Liver (tissue), 9 donors: Measurements from ENCODE around the gene ATP11A. TPM values are rescaled to one million over a fixed set of nuclear protein-coding genes. Genes with fewer than 3 reads are reported as not detected.

Experiments
- DNase-seq: peaks from one replicate; pipeline ENCODE4 v3.0.0-alpha.2; 2017; ENCODE audit warnings: low spot score
- H3K27ac ChIP-seq, 2 donors: one replicate each; pipeline ENCODE4 v1.7.0; 2013; ENCODE audit warnings: inconsistent platforms in 2 of 2, low read length in 2 of 2, control low read depth in 1 of 2, low read depth in 1 of 2, mild to moderate bottlenecking in 1 of 2
- H3K27me3 ChIP-seq, 4 donors: one replicate each; pipeline versions ENCODE4 v1.6.1 to v1.7.0; 2013; ENCODE audit warnings: low read length in 3 of 4, inconsistent platforms in 1 of 4, mild to moderate bottlenecking in 1 of 4, moderate library complexity in 1 of 4; ENCODE audit not compliant: control insufficient read depth in 4 of 4, insufficient read depth in 4 of 4
- H3K36me3 ChIP-seq, 4 donors: one replicate each; pipeline versions ENCODE4 v1.6.1 to v1.7.0; 2013; ENCODE audit warnings: low read length in 3 of 4, mild to moderate bottlenecking in 3 of 4, low read depth in 1 of 4, moderate library complexity in 1 of 4; ENCODE audit not compliant: control insufficient read depth in 4 of 4, insufficient read depth in 3 of 4
- H3K4me1 ChIP-seq, 4 donors: one replicate each; pipeline versions ENCODE4 v1.6.1 to v1.7.0; 2013; ENCODE audit warnings: low read length in 3 of 4, mild to moderate bottlenecking in 3 of 4, moderate library complexity in 1 of 4; ENCODE audit not compliant: control insufficient read depth in 4 of 4, insufficient read depth in 4 of 4
- H3K4me3 ChIP-seq, 3 donors: one replicate each; pipeline versions ENCODE4 v1.6.1 to v1.7.0; 2013; ENCODE audit warnings: low read length in 3 of 3, control low read depth in 1 of 3, low read depth in 1 of 3, mild to moderate bottlenecking in 1 of 3
- H3K9ac ChIP-seq, 2 donors: one replicate each; pipeline ENCODE4 v1.7.0; 2013; ENCODE audit warnings: low read length in 2 of 2, mild to moderate bottlenecking in 2 of 2, moderate library complexity in 2 of 2, control low read depth in 1 of 2, low read depth in 1 of 2
- H3K9me3 ChIP-seq, 4 donors: one replicate each; pipeline versions ENCODE4 v1.6.1 to v1.7.0; 2013; ENCODE audit warnings: low read length in 3 of 4; ENCODE audit not compliant: control insufficient read depth in 4 of 4
- CTCF ChIP-seq: fragments of 150-350 bp; IDR thresholded peaks from 2 replicates; pipeline ENCODE4 v1.5.1; 2017; ENCODE audit warnings: improper control_type of control experiment, low read depth, low read length; ENCODE audit not compliant: missing input control
- EGR1 ChIP-seq, 2 donors: IDR thresholded peaks; 2 replicates each; pipeline ENCODE4 v1.6.1; 2016 to 2018; ENCODE audit warnings: antibody characterized with exemption in 2 of 2, low read depth in 2 of 2
- FOXA1 ChIP-seq: IDR thresholded peaks from 2 replicates; pipeline ENCODE4 v1.6.1; 2016; ENCODE audit warnings: antibody characterized with exemption
- FOXA2 ChIP-seq: IDR thresholded peaks from 2 replicates; pipeline ENCODE4 v1.6.1; 2016; ENCODE audit warnings: antibody characterized with exemption
- GABPA ChIP-seq, 2 donors: IDR thresholded peaks in 1 of 2; conservative IDR thresholded peaks in 1 of 2; 2 replicates each; pipeline ENCODE4 v1.6.1; 2016; ENCODE audit warnings: antibody characterized with exemption in 2 of 2, mild to moderate bottlenecking in 1 of 2, moderate library complexity in 1 of 2
- HNF4A ChIP-seq, 2 donors: conservative IDR thresholded peaks; 2 replicates each; pipeline ENCODE4 v1.6.1; 2016; ENCODE audit warnings: antibody characterized with exemption in 2 of 2, mild to moderate bottlenecking in 2 of 2
- HNF4G ChIP-seq: IDR thresholded peaks from 2 replicates; pipeline ENCODE4 v1.6.1; 2016; ENCODE audit warnings: antibody characterized with exemption
- JUND ChIP-seq, 2 donors: IDR thresholded peaks; 2 replicates each; pipeline ENCODE4 v1.6.1; 2016; ENCODE audit warnings: antibody characterized with exemption in 2 of 2
- MAX ChIP-seq: IDR thresholded peaks from 2 replicates; pipeline ENCODE4 v1.6.1; 2016; ENCODE audit warnings: antibody characterized with exemption
- NR2F2 ChIP-seq: IDR thresholded peaks from 2 replicates; pipeline ENCODE4 v1.6.1; 2016; ENCODE audit warnings: antibody characterized with exemption
- RAD21 ChIP-seq, 2 donors: IDR thresholded peaks; 2 replicates each; pipeline ENCODE4 v1.6.1; 2016; ENCODE audit warnings: antibody characterized with exemption in 2 of 2, mild to moderate bottlenecking in 2 of 2
- RXRA ChIP-seq, 2 donors: IDR thresholded peaks; 2 replicates each; pipeline ENCODE4 v1.6.1; 2017 to 2018; ENCODE audit warnings: antibody characterized with exemption in 2 of 2, mild to moderate bottlenecking in 1 of 2
- SP1 ChIP-seq: IDR thresholded peaks from 2 replicates; pipeline ENCODE4 v1.6.1; 2018; ENCODE audit warnings: antibody characterized with exemption, mild to moderate bottlenecking
- TAF1 ChIP-seq: conservative IDR thresholded peaks from 2 replicates; pipeline ENCODE4 v1.6.1; 2016; ENCODE audit warnings: antibody characterized with exemption, mild to moderate bottlenecking
- YY1 ChIP-seq: IDR thresholded peaks from 2 replicates; pipeline ENCODE4 v1.6.1; 2016; ENCODE audit warnings: antibody characterized with exemption, mild to moderate bottlenecking
- WGBS: extraction: QIAGEN DNeasy Blood & Tissue Kit; methylation state at CpG from one replicate; pipeline ENCODE4 v1.1.7; 2013; 5-methylcytosine and 5-hydroxymethylcytosine counted together
- polyA plus RNA-seq, 2 donors: library from polyadenylated mRNA; stranded (reverse) in 1 of 2; unstranded in 1 of 2; fragments of 200-250 nt in 1 of 2; fragments of >200 nt in 1 of 2; fragmentation: Nextera tagmentation in 1 of 2; extraction: Ambion mirVana in 1 of 2; gene quantifications; one replicate each; pipeline versions ENCODE4 v1.2.1 to v1.2.3, GENCODE V29; 2013 to 2015
- total RNA-seq, 2 donors: library from RNA; depleted of rRNA; stranded (reverse); fragments of >200 nt; gene quantifications; one replicate each; pipeline ENCODE4 v1.2.3, GENCODE V29; 2014
- TF ChIP-seq, protein P1 (sequence below): IDR thresholded peaks from 2 replicates; pipeline ENCODE4 v1.6.1; 2016; ENCODE audit warnings: antibody characterized with exemption
- TF ChIP-seq, protein P2 (sequence below): IDR thresholded peaks from 2 replicates; pipeline ENCODE4 v1.6.1; 2016; ENCODE audit warnings: antibody characterized with exemption, mild to moderate bottlenecking
- TF ChIP-seq, protein P3 (sequence below): IDR thresholded peaks from 2 replicates; pipeline ENCODE4 v1.6.1; 2016; ENCODE audit warnings: antibody characterized with exemption
- donor health status: healthy.
- donor health status: healthy.
- donor health status: healthy.
- donor health status: healthy.
- donor health status: healthy.

The ATP11A gene
- total and polyA plus RNA-seq, 4 donors: 8.7 to 27.9 (median 13.8) TPM

DNA sequence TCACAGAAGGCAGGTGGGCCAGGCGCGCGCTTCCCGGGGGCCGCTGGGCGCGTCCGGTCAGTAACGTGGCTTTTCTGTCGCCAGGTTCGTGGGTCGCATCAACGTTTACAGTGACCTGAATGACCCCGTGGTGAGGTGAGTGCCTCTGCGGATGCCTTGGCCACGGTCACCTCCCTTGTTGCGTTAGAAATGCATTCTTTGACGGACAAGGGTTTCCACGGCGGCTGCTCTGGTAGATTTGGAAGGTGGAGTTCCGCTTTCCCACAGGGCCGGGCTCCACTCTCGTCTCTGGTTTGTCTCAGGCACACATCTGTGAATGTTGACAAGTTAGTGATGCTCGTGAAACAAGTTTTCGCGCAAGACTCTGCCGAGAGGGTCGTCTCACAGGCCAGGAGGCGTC is 130.0 kb downstream of the ATP11A start:
- H3K9me3 ChIP-seq: no peaks in the 10 kb centered on the region
- H3K27ac ChIP-seq: no peak overlapping the region
- H3K36me3 ChIP-seq: peaks cover 15 to 57% (median 33%) of the 10 kb centered on the region in 4 donors
- H3K4me3 ChIP-seq: no peak overlapping the region
- TF ChIP-seq EGR1 (IDR thresholded peaks at IDR 0.05; ENCODE audit: low read depth in 2 of 2): no peak
- TF ChIP-seq, protein P1, sequence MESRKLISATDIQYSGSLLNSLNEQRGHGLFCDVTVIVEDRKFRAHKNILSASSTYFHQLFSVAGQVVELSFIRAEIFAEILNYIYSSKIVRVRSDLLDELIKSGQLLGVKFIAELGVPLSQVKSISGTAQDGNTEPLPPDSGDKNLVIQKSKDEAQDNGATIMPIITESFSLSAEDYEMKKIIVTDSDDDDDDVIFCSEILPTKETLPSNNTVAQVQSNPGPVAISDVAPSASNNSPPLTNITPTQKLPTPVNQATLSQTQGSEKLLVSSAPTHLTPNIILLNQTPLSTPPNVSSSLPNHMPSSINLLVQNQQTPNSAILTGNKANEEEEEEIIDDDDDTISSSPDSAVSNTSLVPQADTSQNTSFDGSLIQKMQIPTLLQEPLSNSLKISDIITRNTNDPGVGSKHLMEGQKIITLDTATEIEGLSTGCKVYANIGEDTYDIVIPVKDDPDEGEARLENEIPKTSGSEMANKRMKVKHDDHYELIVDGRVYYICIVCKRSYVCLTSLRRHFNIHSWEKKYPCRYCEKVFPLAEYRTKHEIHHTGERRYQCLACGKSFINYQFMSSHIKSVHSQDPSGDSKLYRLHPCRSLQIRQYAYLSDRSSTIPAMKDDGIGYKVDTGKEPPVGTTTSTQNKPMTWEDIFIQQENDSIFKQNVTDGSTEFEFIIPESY: no peak
- TF ChIP-seq, protein P2, sequence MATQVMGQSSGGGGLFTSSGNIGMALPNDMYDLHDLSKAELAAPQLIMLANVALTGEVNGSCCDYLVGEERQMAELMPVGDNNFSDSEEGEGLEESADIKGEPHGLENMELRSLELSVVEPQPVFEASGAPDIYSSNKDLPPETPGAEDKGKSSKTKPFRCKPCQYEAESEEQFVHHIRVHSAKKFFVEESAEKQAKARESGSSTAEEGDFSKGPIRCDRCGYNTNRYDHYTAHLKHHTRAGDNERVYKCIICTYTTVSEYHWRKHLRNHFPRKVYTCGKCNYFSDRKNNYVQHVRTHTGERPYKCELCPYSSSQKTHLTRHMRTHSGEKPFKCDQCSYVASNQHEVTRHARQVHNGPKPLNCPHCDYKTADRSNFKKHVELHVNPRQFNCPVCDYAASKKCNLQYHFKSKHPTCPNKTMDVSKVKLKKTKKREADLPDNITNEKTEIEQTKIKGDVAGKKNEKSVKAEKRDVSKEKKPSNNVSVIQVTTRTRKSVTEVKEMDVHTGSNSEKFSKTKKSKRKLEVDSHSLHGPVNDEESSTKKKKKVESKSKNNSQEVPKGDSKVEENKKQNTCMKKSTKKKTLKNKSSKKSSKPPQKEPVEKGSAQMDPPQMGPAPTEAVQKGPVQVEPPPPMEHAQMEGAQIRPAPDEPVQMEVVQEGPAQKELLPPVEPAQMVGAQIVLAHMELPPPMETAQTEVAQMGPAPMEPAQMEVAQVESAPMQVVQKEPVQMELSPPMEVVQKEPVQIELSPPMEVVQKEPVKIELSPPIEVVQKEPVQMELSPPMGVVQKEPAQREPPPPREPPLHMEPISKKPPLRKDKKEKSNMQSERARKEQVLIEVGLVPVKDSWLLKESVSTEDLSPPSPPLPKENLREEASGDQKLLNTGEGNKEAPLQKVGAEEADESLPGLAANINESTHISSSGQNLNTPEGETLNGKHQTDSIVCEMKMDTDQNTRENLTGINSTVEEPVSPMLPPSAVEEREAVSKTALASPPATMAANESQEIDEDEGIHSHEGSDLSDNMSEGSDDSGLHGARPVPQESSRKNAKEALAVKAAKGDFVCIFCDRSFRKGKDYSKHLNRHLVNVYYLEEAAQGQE: no peak
- TF ChIP-seq FOXA2: no peak
- TF ChIP-seq TAF1: no peak
- no peak for TF ChIP-seq CTCF
- TF ChIP-seq FOXA1: no peak
- TF ChIP-seq GABPA (IDR thresholded peaks at IDR 0.05 in 1 of 2, conservative IDR thresholded peaks at IDR 0.05 in 1 of 2): no peak
- TF ChIP-seq MAX: no peak
- TF ChIP-seq HNF4G: no peak
- no peak for TF ChIP-seq RXRA (IDR thresholded peaks at IDR 0.05)
- no peak for TF ChIP-seq RAD21 (IDR thresholded peaks at IDR 0.05)
- TF ChIP-seq, protein P3, sequence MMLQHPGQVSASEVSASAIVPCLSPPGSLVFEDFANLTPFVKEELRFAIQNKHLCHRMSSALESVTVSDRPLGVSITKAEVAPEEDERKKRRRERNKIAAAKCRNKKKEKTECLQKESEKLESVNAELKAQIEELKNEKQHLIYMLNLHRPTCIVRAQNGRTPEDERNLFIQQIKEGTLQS: no peak
- no peak for TF ChIP-seq YY1
- no peak for TF ChIP-seq HNF4A (conservative IDR thresholded peaks at IDR 0.05)
- TF ChIP-seq NR2F2: no peak
- no peak for TF ChIP-seq JUND (IDR thresholded peaks at IDR 0.05)
- no peaks in the 10 kb centered on the region for H3K27me3 ChIP-seq
- H3K4me1 ChIP-seq: no peaks in the 10 kb centered on the region
- WGBS: 97% methylated on average over 29 of the region's 29 CpGs
- DNase-seq: no peak
- H3K9ac ChIP-seq: no peak overlapping the region

GRCh38 chr13:112820318-112820717 is 130.5 kb downstream of the ATP11A start:
- Histone ChIP-seq H3K9me3 (no peaks in the 10 kb centered on the region), H3K36me3 (peaks cover 15 to 60% (median 37%) of the 10 kb centered on the region in 4 donors)

More at GRCh38 chr13:112820318-112820717, 130.5 kb downstream of the ATP11A start:
- no peaks in the 10 kb centered on the region for H3K4me1 ChIP-seq
- no peak overlapping the region for H3K27ac ChIP-seq
- H3K4me3 ChIP-seq: no peak overlapping the region
- 98% methylated on average over 11 of the region's 11 CpGs for WGBS
- H3K9ac ChIP-seq: no peak overlapping the region
- no peaks in the 10 kb centered on the region for H3K27me3 ChIP-seq
- no peak for DNase-seq
- TF ChIP-seq NR2F2 (no peak), CTCF (no peak), TAF1 (no peak), JUND (IDR thresholded peaks at IDR 0.05) (no peak), YY1 (no peak), HNF4G (no peak), FOXA1 (no peak), SP1 (no peak), RXRA (IDR thresholded peaks at IDR 0.05) (no peak), RAD21 (IDR thresholded peaks at IDR 0.05) (no peak), FOXA2 (no peak)
- TF ChIP-seq, protein P1: no peak
